NCI-H146 (cell line): ENCODE measurements around the gene EVPL.
"Not testable (repeated sequence)": the region's sequence is repeated elsewhere in the genome, so short reads cannot be mapped to it uniquely, and the experiment has no call there.

Experiments used
- DNase-seq: peaks from one replicate; lab custom pipeline; 2025; lab: John Stamatoyannopoulos, UW

Gene EVPL

GRCh38 chr17:76027159-76027839 is at the start of gene EVPL:
Gene EVPL, minus strand, starts transcription at chr17:76027306. Its CDS starts 108 bp downstream, at chr17:76027198.
- DNase-seq: no peak

GRCh38 chr17:76076146-76076764 is 49.1 kb upstream of the EVPL start:
- DNase-seq: peak; percentile 30

GRCh38 chr17:76075364-76076145 is 48.4 kb upstream of the EVPL start:
- peak; percentile 41 for DNase-seq

GRCh38 chr17:76074390-76075363 is 47.6 kb upstream of the EVPL start, which contains the start of gene GALR2:
Gene GALR2, plus strand, starts transcription at chr17:76074781. Its CDS starts 103 bp downstream, at chr17:76074884.
- DNase-seq: peak; percentile 46

GRCh38 chr17:76072148-76072858 is 45.2 kb upstream of the EVPL start, which contains the start of gene SRP68:
Gene SRP68, minus strand, starts transcription at chr17:76072517. Its CDS starts 26 bp downstream, at chr17:76072491.
- DNase-seq: peak; percentile 94

GRCh38 chr17:76071531-76072147 is 44.5 kb upstream of the EVPL start:
- no peak for DNase-seq

- DNase-seq: no peak
Observed at GRCh38 chr17:76065775-76066174, 38.7 kb upstream of the EVPL start.

GRCh38 chr17:76063875-76064546 is 36.9 kb upstream of the EVPL start:
- DNase-seq: no peak

- DNase-seq: not testable (repeated sequence)
Observed at GRCh38 chr17:76058264-76058663, 31.2 kb upstream of the EVPL start.

GRCh38 chr17:76056882-76057281 is 29.8 kb upstream of the EVPL start:
- no peak for DNase-seq

- no peak for DNase-seq
Observed at GRCh38 chr17:76054112-76054476, 27.0 kb upstream of the EVPL start.

GRCh38 chr17:76053246-76054111 is 26.4 kb upstream of the EVPL start:
- no peak for DNase-seq

- DNase-seq: no peak
Observed at GRCh38 chr17:76051561-76051960, 24.5 kb upstream of the EVPL start.

GRCh38 chr17:76050538-76051467 is 23.7 kb upstream of the EVPL start:
- DNase-seq: no peak

GRCh38 chr17:76049836-76050537 is 22.9 kb upstream of the EVPL start:
- no peak for DNase-seq

- no peak for DNase-seq
Observed at GRCh38 chr17:76049239-76049638, 22.1 kb upstream of the EVPL start.

- no peak for DNase-seq
Observed at GRCh38 chr17:76048711-76049110, 21.6 kb upstream of the EVPL start.
